Measurements from ENCODE around the gene DRGX.

GRCh38 chr10:49348593-49348992 is 47.3 kb downstream of the DRGX start:
- TF ChIP-seq, protein P1, sequence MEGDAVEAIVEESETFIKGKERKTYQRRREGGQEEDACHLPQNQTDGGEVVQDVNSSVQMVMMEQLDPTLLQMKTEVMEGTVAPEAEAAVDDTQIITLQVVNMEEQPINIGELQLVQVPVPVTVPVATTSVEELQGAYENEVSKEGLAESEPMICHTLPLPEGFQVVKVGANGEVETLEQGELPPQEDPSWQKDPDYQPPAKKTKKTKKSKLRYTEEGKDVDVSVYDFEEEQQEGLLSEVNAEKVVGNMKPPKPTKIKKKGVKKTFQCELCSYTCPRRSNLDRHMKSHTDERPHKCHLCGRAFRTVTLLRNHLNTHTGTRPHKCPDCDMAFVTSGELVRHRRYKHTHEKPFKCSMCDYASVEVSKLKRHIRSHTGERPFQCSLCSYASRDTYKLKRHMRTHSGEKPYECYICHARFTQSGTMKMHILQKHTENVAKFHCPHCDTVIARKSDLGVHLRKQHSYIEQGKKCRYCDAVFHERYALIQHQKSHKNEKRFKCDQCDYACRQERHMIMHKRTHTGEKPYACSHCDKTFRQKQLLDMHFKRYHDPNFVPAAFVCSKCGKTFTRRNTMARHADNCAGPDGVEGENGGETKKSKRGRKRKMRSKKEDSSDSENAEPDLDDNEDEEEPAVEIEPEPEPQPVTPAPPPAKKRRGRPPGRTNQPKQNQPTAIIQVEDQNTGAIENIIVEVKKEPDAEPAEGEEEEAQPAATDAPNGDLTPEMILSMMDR (IDR thresholded peaks at IDR 0.05) = no peak
- TF ChIP-seq POLR2A (IDR thresholded peaks at IDR 0.05) = no peak
